Measurements from ENCODE around the gene SLC15A1.

The SLC15A1 gene

GRCh38 chr13:98772794-98773452, 20.5 kb upstream of the SLC15A1 start:
- no peaks in the 10 kb centered on the region for H3K9me3 ChIP-seq (ENCODE audit: control insufficient read depth, insufficient read depth, low read depth, low read length)
- TF ChIP-seq SCRT2 (tag by site-specific recombination; IDR thresholded peaks at IDR 0.05) (peak; percentile 63), ZNF16 (tag by site-specific recombination; IDR thresholded peaks at IDR 0.05; ENCODE audit: low read depth) (no peak), ZNF221 (tag by site-specific recombination; IDR thresholded peaks at IDR 0.05; ENCODE audit: borderline replicate concordance) (no peak), ZNF677 (tag by site-specific recombination; IDR thresholded peaks at IDR 0.05) (no peak)
- no peak overlapping the region for H3K4me3 ChIP-seq (ENCODE audit: low read depth, low read length)
- H3K36me3 ChIP-seq (ENCODE audit: control insufficient read depth in 2 of 2, insufficient read depth in 1 of 2, low read length in 2 of 2) = no peaks in the 10 kb centered on the region
- POLR2A ChIA-PET = no interaction called here
- H3K4me1 ChIP-seq (ENCODE audit: control insufficient read depth, insufficient read depth, low read length) = no peaks in the 10 kb centered on the region
- no peak overlapping the region for H3K27ac ChIP-seq (ENCODE audit: extremely low read depth, low read depth, low read length)
- CTCF ChIA-PET = interaction anchor here (0.6 kb wide), 1 partner anchor 327 kb away, joined by 3 read pairs; no protein-coding TSS in a partner anchor

DNA sequence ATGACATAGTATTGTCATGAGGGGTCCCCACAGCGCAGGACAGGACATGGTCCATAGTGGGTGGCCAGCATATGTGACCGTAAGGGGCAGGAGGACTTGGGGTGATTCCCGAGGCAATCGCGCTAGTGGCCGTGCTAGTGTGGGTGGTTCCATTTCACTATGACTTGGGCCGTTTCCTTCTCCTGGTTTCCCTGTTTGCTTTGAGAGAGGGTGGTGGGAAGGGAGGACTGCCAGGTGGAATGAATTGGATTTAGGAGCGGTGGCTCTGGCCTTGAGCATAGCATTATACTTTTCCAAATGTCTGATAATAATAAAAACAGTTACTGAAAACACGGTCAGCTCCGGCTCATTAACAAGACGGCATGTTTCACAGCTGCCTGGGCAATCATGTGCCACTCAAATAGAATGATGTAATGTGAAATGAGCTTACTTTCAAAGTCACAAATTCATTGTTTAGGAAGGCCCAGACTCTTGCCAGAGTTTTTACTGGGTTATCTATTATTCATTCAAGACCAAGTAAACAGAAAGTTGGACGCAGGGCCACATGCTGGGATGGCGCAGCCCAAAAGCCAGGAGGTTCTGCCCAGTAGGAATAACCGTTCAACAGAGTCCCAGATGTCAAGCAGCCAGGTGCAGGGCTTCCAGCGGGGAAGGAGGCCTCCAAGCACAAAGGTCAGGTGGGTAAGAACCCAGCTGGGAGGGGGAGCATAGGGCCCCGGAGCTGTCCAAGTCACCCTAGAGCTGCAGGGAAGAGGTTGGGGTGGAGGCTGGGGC, 19.6 kb upstream of the SLC15A1 start:
- no peak overlapping the region for H3K27ac ChIP-seq (ENCODE audit: extremely low read depth, low read depth, low read length)
- TF ChIP-seq, protein P1, sequence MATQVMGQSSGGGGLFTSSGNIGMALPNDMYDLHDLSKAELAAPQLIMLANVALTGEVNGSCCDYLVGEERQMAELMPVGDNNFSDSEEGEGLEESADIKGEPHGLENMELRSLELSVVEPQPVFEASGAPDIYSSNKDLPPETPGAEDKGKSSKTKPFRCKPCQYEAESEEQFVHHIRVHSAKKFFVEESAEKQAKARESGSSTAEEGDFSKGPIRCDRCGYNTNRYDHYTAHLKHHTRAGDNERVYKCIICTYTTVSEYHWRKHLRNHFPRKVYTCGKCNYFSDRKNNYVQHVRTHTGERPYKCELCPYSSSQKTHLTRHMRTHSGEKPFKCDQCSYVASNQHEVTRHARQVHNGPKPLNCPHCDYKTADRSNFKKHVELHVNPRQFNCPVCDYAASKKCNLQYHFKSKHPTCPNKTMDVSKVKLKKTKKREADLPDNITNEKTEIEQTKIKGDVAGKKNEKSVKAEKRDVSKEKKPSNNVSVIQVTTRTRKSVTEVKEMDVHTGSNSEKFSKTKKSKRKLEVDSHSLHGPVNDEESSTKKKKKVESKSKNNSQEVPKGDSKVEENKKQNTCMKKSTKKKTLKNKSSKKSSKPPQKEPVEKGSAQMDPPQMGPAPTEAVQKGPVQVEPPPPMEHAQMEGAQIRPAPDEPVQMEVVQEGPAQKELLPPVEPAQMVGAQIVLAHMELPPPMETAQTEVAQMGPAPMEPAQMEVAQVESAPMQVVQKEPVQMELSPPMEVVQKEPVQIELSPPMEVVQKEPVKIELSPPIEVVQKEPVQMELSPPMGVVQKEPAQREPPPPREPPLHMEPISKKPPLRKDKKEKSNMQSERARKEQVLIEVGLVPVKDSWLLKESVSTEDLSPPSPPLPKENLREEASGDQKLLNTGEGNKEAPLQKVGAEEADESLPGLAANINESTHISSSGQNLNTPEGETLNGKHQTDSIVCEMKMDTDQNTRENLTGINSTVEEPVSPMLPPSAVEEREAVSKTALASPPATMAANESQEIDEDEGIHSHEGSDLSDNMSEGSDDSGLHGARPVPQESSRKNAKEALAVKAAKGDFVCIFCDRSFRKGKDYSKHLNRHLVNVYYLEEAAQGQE (tag by site-specific recombination; IDR thresholded peaks at IDR 0.05) = peak; percentile 35; the same call in 1 of the 2 replicates
- TF ChIP-seq ATF2 (tag by site-specific recombination; IDR thresholded peaks at IDR 0.05; ENCODE audit: low read depth) (peak; percentile 42; the same call in 1 of the 2 replicates), ZNF707 (tag by site-specific recombination; IDR thresholded peaks at IDR 0.05) (no peak), ZIC2 (tag by site-specific recombination; IDR thresholded peaks at IDR 0.05) (peak; percentile 24; the same call in 1 of the 2 replicates), ZNF146 (tag by site-specific recombination; IDR thresholded peaks at IDR 0.05) (0 out of 2 replicates have a peak, but pooled peaks have one; percentile 21), ZNF174 (tag by site-specific recombination; IDR thresholded peaks at IDR 0.05) (no peak)
- ChIA-PET CTCF (interaction anchor here (0.6 kb wide), 1 partner anchor 326 kb away, joined by 3 read pairs; no protein-coding TSS in a partner anchor), POLR2A (no interaction called here)
- no peaks in the 10 kb centered on the region for H3K9me3 ChIP-seq (ENCODE audit: control insufficient read depth, insufficient read depth, low read depth, low read length)
- H3K4me1 ChIP-seq (ENCODE audit: control insufficient read depth, insufficient read depth, low read length) = no peaks in the 10 kb centered on the region
- H3K36me3 ChIP-seq (ENCODE audit: control insufficient read depth in 2 of 2, insufficient read depth in 1 of 2, low read length in 2 of 2) = no peaks in the 10 kb centered on the region
- H3K4me3 ChIP-seq (ENCODE audit: low read depth, low read length) = no peak overlapping the region

- H3K4me1 ChIP-seq (ENCODE audit: control insufficient read depth, insufficient read depth, low read length) = no peaks in the 10 kb centered on the region
- H3K9me3 ChIP-seq (ENCODE audit: control insufficient read depth, insufficient read depth, low read depth, low read length) = no peaks in the 10 kb centered on the region
- ChIA-PET POLR2A (no interaction called here), CTCF (no interaction called here)
- no peak overlapping the region for H3K4me3 ChIP-seq (ENCODE audit: low read depth, low read length)
- H3K36me3 ChIP-seq (ENCODE audit: control insufficient read depth in 2 of 2, insufficient read depth in 1 of 2, low read length in 2 of 2) = no peaks in the 10 kb centered on the region
- no peak overlapping the region for H3K27ac ChIP-seq (ENCODE audit: extremely low read depth, low read depth, low read length)
- no peak for TF ChIP-seq ZNF132 (tag by site-specific recombination; IDR thresholded peaks at IDR 0.05; ENCODE audit: borderline replicate concordance)
- TF ChIP-seq ZNF596 (tag by site-specific recombination; IDR thresholded peaks at IDR 0.05) = no peak
- no peak for TF ChIP-seq KLF8 (tag by site-specific recombination; IDR thresholded peaks at IDR 0.05)
- TF ChIP-seq ZNF341 (tag by site-specific recombination; IDR thresholded peaks at IDR 0.05; ENCODE audit: low read depth) = no peak
- TF ChIP-seq, protein P2, sequence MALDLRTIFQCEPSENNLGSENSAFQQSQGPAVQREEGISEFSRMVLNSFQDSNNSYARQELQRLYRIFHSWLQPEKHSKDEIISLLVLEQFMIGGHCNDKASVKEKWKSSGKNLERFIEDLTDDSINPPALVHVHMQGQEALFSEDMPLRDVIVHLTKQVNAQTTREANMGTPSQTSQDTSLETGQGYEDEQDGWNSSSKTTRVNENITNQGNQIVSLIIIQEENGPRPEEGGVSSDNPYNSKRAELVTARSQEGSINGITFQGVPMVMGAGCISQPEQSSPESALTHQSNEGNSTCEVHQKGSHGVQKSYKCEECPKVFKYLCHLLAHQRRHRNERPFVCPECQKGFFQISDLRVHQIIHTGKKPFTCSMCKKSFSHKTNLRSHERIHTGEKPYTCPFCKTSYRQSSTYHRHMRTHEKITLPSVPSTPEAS (tag by site-specific recombination; IDR thresholded peaks at IDR 0.05) = no peak
- no peak for TF ChIP-seq ZNF830 (tag by site-specific recombination; IDR thresholded peaks at IDR 0.05; ENCODE audit: low read depth)
- no peak for TF ChIP-seq ZNF664 (tag by site-specific recombination; IDR thresholded peaks at IDR 0.05)
- no peak for TF ChIP-seq ZNF701 (tag by site-specific recombination; IDR thresholded peaks at IDR 0.05)
- no peak for TF ChIP-seq ZNF76 (tag by site-specific recombination; IDR thresholded peaks at IDR 0.05; ENCODE audit: borderline replicate concordance, low read depth)
- no peak for TF ChIP-seq ZSCAN23 (tag by site-specific recombination; IDR thresholded peaks at IDR 0.05)
- TF ChIP-seq ZNF488 (tag by site-specific recombination; IDR thresholded peaks at IDR 0.05) = no peak
- no peak for TF ChIP-seq ZNF266 (tag by site-specific recombination; IDR thresholded peaks at IDR 0.05; ENCODE audit: low read depth)
Measured at GRCh38 chr13:98769736-98770135, 17.3 kb upstream of the SLC15A1 start.

Data from HEK293 (cell line).